HG02642 (cell line): ENCODE measurements around the gene PRKCE.
A peak's percentile ranks its signal among the peaks of the same experiment; 100 is the strongest.

Experiments
- ATAC-seq: cut with Tn5 transposase; IDR thresholded peaks from one replicate; pipeline ENCODE4 v1.9.1; 2021; ENCODE audit warnings: mild to moderate bottlenecking; ENCODE audit not compliant: unreplicated experiment, poor library complexity

PRKCE gene

DNA sequence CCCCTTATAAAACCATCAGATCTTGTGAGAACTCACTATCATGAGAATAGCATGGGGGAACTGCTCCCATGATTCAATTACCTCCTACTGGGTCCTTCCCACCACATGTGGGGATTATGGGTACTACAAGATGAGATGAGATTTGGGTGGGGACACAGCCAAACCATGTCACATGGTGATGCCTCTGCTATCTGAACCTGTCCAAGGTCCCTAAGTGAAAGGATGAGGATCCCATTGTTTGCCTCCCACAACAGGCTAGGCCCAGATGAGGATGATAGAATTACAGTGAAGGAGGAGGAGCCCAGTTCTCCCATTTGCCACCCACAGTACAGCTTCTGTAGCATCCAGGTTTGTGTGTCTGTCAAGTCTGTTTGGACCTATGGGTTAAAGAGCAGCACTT is 65.4 kb downstream of the PRKCE start:
- ATAC-seq = no peak

- no peak for ATAC-seq
Observed at GRCh38 chr2:45720210-45720609, 68.7 kb downstream of the PRKCE start.

- no peak for ATAC-seq
Observed at GRCh38 chr2:45721150-45721549, 69.7 kb downstream of the PRKCE start.

DNA sequence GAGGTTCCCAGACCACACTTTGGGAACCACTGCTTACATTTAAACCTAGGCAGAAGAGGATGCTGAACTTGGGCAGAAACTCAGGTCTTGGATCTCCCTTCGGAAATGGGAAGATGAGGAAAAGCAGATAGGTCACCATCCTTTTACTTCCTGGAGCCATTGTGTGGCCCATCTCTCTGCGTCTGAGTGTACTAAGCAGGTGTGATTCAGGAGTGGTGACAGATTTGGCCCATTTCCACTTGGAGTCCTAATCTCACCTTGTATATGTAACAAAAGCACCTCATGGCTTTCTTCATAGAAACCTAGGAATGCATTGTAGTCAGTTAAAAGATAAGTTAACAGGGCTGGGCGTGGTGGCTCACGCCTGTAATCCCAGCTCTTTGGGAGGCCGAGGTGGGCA is 71.0 kb downstream of the PRKCE start:
- no peak for ATAC-seq

DNA sequence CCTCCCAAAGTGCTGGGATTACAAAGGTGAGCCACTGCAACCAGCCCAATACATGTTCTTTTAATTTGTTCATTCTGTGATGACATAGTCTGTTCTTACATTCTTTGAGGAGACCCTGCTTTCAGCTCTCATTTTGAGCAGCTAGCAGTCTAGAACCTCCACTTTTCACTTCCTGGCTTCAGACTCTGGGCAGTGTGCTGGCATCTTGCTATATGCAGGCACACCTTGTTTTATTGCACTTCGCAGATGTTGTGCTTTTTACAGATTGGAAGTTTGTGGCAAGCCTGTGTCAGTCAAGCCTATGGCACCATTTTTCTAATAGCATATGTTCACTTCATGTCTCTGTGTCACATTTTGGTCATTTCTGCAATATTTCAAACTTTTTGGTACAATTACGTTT is 72.4 kb downstream of the PRKCE start:
- ATAC-seq = no peak

DNA sequence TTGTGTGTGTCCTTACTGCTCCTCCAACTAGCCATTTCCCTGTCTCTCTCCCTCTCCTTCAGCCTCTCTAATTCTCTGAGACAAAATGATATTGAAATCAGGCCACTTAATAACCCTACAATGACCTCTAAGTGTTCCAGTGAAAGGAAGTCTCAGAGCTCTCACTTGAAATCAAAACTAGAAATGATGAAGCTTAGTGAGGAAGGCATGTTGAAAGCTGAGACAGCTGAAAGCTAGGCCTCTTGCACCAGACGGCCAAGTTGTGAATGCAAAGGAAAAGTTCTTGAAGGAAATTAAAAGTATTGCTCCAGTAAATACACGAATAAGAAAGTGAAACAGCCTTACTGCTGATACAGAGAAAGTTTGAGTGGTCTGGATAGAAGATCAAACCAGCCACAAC is 72.9 kb downstream of the PRKCE start:
- no peak for ATAC-seq

DNA sequence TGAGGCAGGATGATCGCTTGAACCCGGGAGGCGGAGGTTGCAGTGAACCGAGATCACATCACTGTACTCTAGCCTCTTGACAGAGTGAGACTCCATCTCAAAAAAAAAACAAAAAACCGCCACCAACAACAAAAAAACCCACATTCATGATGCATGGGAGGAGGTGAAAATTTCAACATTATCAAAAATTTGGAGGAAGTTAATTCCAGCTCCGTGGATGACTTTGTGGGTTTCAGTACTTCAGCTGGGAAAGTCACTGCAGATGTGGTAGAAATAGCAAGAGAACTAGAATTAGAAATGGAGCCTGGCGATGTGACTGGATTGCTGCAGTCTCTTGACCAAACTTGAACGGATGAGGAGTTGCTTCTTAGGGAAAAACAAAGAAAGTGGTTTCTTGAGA is 74.3 kb downstream of the PRKCE start:
- ATAC-seq = no peak

DNA sequence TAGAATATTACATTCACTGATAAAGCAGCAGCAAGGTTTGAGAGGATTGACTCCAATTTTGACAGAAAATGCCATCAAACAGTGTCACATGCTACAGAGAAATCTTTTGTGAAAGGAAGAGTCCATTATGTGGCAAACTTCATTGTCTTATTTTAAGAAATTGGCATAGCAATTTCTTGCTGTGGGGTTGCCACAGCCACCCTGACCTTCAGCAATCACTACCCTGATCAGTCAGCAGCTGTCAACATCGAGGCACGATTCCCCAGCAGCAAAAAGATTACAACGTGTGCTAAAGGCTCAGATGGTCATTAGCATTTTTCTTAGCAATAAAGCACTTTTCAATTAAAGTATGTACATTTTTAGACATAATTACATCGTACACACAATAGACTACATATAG is 74.7 kb downstream of the PRKCE start:
- no peak for ATAC-seq

GRCh38 chr2:45728458-45728942 is 77.0 kb downstream of the PRKCE start:
- peak; percentile 79 for ATAC-seq

DNA sequence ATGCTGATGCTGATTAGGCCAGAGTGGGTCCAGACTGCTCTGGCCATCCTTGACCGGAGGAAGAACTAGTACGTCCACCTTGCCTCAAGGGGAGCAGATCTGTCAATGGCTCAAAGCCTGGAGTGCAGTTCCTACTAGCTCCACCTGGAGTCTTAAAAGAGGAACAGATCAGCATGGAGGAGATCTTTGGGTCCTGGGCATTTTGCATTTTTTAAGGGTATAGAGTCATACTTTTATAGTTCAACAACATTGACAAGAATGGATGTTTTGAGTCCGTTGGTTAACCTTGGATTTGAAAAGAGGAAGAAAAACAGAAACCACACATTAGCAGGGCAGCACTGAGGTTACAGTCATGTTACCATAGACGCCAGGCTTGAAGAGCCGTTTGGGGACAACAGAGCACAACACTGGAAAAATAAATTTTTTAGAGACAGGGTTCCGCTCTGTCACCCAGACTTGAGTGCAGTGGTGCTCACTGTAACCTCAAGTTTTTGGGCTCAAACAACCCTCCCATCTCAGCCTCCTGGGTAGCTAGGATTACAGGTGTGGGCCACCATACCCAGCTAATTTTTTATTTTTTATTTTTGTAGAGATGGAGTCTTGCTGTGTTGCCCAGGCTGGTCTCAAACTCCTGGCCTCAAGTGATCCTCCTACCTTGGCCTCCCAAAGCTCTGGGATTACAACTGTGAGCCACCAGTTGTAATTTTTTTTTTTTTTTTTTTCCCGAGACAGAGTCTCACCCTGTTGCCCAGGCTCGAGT is 78.5 kb downstream of the PRKCE start:
- peak; percentile 62 for ATAC-seq

GRCh38 chr2:45731141-45731540 is 79.7 kb downstream of the PRKCE start:
- ATAC-seq = no peak

- no peak for ATAC-seq
Observed at GRCh38 chr2:45732436-45732835, 81.0 kb downstream of the PRKCE start.

GRCh38 chr2:45732946-45733345 is 81.5 kb downstream of the PRKCE start:
- no peak for ATAC-seq

DNA sequence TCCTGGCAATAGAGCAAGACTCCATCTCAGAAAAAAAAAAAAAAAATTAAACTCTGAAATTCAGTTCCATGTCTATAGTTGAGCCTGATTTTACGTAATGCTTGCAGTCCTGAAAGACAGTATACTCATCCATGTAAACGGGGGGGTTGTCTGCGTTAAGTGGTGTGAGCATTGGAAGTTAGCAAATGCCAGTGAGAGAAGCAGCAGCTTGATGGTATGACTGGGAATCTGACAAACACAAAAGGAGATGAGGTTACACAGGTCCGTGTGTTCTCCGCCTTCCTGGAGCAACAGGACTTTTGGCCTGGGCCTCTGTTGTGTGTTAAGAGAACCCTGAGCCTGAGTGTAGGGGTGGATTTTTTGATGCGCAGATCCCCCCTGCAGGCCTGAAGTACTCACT is 82.9 kb downstream of the PRKCE start:
- no peak for ATAC-seq

DNA sequence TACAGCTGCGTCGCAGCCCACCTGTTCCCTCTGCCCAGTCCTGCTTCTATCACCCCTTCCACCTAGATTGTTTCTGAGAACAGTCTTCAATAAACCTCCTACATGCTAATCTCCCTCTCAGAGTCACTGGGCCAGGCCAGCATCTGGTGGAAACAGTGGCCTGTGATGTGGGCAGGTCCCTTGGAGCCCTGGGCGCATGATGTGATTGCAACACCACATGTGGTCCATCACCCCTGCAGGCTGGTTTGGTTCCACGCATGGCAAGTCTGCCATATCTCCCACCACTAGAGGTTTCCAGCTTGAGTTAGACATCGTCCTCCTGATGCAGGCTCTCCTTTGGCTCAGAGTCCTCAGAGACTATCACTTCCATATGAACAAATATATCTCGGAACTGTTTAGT is 83.5 kb downstream of the PRKCE start:
- no peak for ATAC-seq

GRCh38 chr2:45736757-45737704 is 85.6 kb downstream of the PRKCE start:
- ATAC-seq = no peak

- ATAC-seq = no peak
Observed at GRCh38 chr2:45739796-45740485, 88.5 kb downstream of the PRKCE start.

DNA sequence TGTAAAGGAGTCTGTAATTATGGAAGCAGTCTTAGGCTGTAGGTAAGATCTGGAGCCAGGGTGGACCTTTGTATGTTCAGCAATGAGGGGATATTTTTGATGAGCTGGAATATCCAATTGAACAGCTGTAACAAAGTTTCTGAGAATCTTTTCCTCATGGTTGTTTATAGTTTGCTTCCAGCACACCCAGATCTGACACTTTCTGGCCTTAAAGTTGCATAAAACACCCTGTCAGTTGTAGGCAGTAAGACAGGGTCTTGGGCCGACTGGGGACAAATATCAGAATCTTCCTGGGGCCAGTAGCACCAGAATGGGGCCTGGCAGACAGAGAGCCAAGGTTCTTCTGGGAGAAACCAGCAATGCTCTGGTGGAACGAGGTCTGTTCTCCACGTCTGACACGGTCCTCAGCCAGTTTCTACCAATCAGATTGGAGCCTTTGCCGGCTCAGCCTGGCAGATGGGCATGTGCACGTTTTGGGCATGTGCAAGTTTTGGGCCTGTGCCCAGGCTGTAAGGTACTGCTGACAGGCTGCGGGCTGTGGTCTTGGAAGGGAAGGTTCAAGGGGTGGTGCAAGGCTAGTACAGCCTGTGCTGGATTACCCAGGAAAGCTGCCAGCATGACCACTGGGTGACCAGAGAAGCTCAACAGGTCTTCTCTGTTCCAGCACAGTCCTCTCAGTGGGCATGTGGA is 89.8 kb downstream of the PRKCE start:
- ATAC-seq = no peak

DNA sequence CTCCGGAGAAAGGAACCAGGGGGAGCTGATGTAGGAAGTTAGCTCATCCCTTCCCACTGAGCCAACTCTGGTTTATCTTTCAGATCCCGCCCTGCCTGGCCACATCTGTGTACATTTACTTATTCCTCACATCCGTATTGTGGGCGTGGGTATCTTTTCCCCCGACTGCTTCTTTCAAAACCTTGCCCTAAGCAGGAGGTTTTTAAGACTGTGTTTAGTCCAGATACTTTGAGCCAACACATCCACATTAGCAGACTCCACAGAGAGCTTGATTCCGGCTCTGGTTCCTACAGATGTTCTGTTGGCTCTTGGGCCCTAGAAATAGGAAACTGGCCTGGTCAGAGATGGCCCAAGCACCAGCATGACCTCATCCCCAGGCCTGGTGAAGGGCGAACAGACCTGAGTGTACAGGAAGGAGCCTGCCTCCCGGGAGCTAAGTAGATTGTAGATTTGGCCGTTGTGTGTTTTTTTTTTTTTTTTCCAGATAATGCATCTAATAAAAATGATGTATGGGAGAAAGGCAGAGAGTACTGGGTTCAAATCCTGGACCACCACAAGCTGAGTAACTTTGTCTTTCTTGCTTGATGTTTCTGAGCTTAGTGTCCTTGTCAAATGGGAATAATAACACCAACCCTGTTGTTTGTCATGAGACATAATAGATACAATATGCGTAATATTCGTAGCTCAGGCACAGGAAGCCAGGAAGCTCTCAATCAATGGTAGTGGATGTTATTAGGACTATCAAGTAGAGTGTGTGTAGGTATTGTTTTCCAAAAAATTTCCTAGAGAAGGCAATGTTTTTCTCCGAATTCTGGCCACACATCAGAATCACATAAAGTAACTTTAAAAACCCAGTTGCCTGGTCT is 92.3 kb downstream of the PRKCE start:
- no peak for ATAC-seq
